Mesenchymal stem cell (in vitro differentiated cells and primary cell): ENCODE data around the gene MTOR.

Source experiments
- DNase-seq: peaks from one replicate; pipeline ENCODE4 v3.0.0-alpha.2; 2013
- H2AFZ ChIP-seq: one replicate; pipeline ENCODE4 v1.6.1; 2013; ENCODE audit warnings: low read depth, mild to moderate bottlenecking, control low read depth, inconsistent platforms, low read length, moderate library complexity
- H2AK5ac ChIP-seq: 2 replicates; pipeline ENCODE4 v1.6.1; 2013; ENCODE audit warnings: low read length, moderate library complexity, mild to moderate bottlenecking, inconsistent platforms; ENCODE audit not compliant: severe bottlenecking
- H2BK120ac ChIP-seq: one replicate; pipeline ENCODE4 v1.6.1; 2013; ENCODE audit warnings: low read depth, mild to moderate bottlenecking, inconsistent platforms, low read length, moderate library complexity
- H2BK12ac ChIP-seq, 2 experiments: one replicate each; pipeline ENCODE4 v1.6.1; 2013; ENCODE audit warnings: inconsistent platforms in 2 of 2, low read length in 2 of 2, mild to moderate bottlenecking in 2 of 2, moderate library complexity in 2 of 2, control low read depth in 1 of 2
- H2BK15ac ChIP-seq: one replicate; pipeline ENCODE4 v1.6.1; 2013; ENCODE audit warnings: mild to moderate bottlenecking, low read depth, inconsistent platforms; ENCODE audit not compliant: poor library complexity, severe bottlenecking
- H2BK5ac ChIP-seq: 2 replicates; pipeline ENCODE4 v1.6.1; 2013; ENCODE audit warnings: low read depth, mild to moderate bottlenecking, low read length, control low read depth, inconsistent platforms; ENCODE audit not compliant: poor library complexity, severe bottlenecking
- H3K14ac ChIP-seq, 2 experiments: one replicate each; pipeline ENCODE4 v1.6.1; 2013; ENCODE audit warnings: inconsistent platforms in 2 of 2, low read length in 2 of 2, control low read depth in 1 of 2, mild to moderate bottlenecking in 1 of 2, moderate library complexity in 1 of 2
- H3K18ac ChIP-seq, 2 experiments: one replicate each; pipeline ENCODE4 v1.6.1; 2013; ENCODE audit warnings: inconsistent platforms in 2 of 2, low read length in 2 of 2, control low read depth in 1 of 2, low read depth in 1 of 2, mild to moderate bottlenecking in 1 of 2
- H3K23ac ChIP-seq, 2 experiments: one replicate each; pipeline ENCODE4 v1.6.1; 2013; ENCODE audit warnings: inconsistent platforms in 2 of 2, low read length in 2 of 2, mild to moderate bottlenecking in 2 of 2, moderate library complexity in 2 of 2, control low read depth in 1 of 2
- H3K27ac ChIP-seq: 2 replicates; pipeline ENCODE4 v1.5.1; 2013; ENCODE audit warnings: mild to moderate bottlenecking, moderate library complexity, low read length, control low read depth, inconsistent platforms; ENCODE audit not compliant: poor library complexity, severe bottlenecking
- H3K27me3 ChIP-seq, 2 experiments: 2 replicates each; pipeline versions ENCODE4 v1.6.1 to v1.7.0; 2013; ENCODE audit warnings: low read length in 2 of 2, mild to moderate bottlenecking in 2 of 2, moderate library complexity in 2 of 2, control low read depth in 1 of 2, inconsistent platforms in 1 of 2; ENCODE audit not compliant: control insufficient read depth in 1 of 2, insufficient read depth in 1 of 2
- H3K36me3 ChIP-seq, 2 experiments: 2 replicates each; pipeline versions ENCODE4 v1.6.1 to v1.7.0; 2013; ENCODE audit warnings: low read length in 2 of 2, control low read depth in 1 of 2, inconsistent platforms in 1 of 2, low read depth in 1 of 2, mild to moderate bottlenecking in 1 of 2; ENCODE audit not compliant: insufficient read depth in 2 of 2, control insufficient read depth in 1 of 2
- H3K4ac ChIP-seq, 2 experiments: one replicate each; pipeline ENCODE4 v1.6.1; 2013; ENCODE audit warnings: inconsistent platforms in 2 of 2, low read length in 2 of 2, mild to moderate bottlenecking in 2 of 2, moderate library complexity in 2 of 2, control low read depth in 1 of 2, low read depth in 1 of 2
- H3K4me1 ChIP-seq: 2 replicates; pipeline ENCODE4 v1.6.1; 2013; ENCODE audit warnings: low read depth, low read length, control low read depth; ENCODE audit not compliant: control insufficient read depth, insufficient read depth
- H3K4me2 ChIP-seq: 2 replicates; pipeline ENCODE4 v1.6.1; 2013; ENCODE audit warnings: low read length, mild to moderate bottlenecking, inconsistent platforms; ENCODE audit not compliant: poor library complexity, severe bottlenecking
- H3K4me3 ChIP-seq, 2 experiments: 2 replicates each; pipeline versions ENCODE4 v1.5.1 to v1.7.0; 2013; ENCODE audit warnings: low read length in 2 of 2, mild to moderate bottlenecking in 2 of 2, control low read depth in 1 of 2, low read depth in 1 of 2; ENCODE audit not compliant: insufficient read depth in 1 of 2
- H3K79me1 ChIP-seq: replicated peaks from 2 replicates; pipeline ENCODE4 v1.6.1; 2013; ENCODE audit warnings: mild to moderate bottlenecking, control low read depth, low read length, inconsistent platforms; ENCODE audit not compliant: poor library complexity, severe bottlenecking
- H3K9ac ChIP-seq: 2 replicates; pipeline ENCODE4 v1.7.0; 2013; ENCODE audit warnings: mild to moderate bottlenecking, low read length, moderate library complexity
- H3K9me3 ChIP-seq: 2 replicates; pipeline ENCODE4 v1.7.0; 2013; ENCODE audit warnings: mild to moderate bottlenecking, low read length; ENCODE audit not compliant: control insufficient read depth
- H4K8ac ChIP-seq: one replicate; pipeline ENCODE4 v1.6.1; 2013; ENCODE audit warnings: inconsistent platforms, mild to moderate bottlenecking, low read length, moderate library complexity
- H4K91ac ChIP-seq: one replicate; pipeline ENCODE4 v1.6.1; 2013; ENCODE audit warnings: mild to moderate bottlenecking, low read length, inconsistent platforms
- WGBS: methylation state at CpG from one replicate; pipeline ENCODE4 v1.1.7; 2013; ENCODE audit warnings: mixed read lengths; 5-methylcytosine and 5-hydroxymethylcytosine counted together

MTOR gene

DNA sequence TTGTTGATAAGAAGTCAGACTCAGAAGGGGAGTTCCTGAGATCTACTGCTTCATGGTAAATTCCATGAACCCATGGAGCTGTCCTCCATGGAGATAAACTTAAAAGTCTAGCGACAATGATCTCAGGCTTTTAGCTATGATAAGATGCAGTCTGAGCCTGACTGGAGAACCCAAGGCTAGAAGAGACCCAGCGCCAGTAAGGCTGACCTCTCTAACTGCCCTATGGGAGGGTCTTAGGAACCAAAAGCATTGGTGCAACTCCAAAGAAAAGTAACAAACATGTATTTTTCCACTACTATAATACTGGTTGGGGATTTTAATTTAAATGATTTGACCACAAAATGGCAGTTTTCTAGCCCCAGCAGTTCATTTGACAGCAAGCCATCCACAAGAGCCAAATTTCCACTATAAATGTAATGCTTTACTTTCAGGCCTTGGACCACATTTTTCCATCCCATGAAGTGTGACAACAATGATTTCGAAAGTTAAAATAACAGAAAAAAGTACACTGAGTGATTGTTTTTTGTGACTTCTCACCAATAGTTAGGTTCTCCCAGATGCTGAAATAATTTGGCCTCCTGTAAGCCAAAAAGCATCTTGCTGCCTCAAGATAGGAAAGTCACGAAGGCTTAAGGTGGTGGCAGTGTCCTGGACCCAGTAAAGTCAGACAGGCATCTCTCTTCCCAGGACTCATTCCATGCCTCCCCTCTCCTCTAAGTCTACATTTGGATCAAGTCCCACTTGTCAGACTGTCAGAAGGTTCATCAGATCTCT lies 119.5 kb downstream of the MTOR start:
- no peak overlapping the region for H3K27ac ChIP-seq
- no peak overlapping the region for H3K4me3 ChIP-seq
- no peak overlapping the region for H2AFZ ChIP-seq
- H3K23ac ChIP-seq = no peak overlapping the region
- no peak overlapping the region for H2BK12ac ChIP-seq
- H3K9ac ChIP-seq = no peak overlapping the region
- 96% methylated on average over 3 of the region's 4 CpGs for WGBS
- H2AK5ac ChIP-seq = no peak overlapping the region
- H3K4me2 ChIP-seq = no peak overlapping the region
- H3K14ac ChIP-seq = no peak overlapping the region
- no peaks in the 10 kb centered on the region for H3K4me1 ChIP-seq
- peaks cover 3% of the 10 kb centered on the region for H3K79me1 ChIP-seq
- H3K18ac ChIP-seq = no peak overlapping the region
- no peak overlapping the region for H3K4ac ChIP-seq
- no peaks in the 10 kb centered on the region for H3K27me3 ChIP-seq
- H3K36me3 ChIP-seq = peaks cover 39 to 63% of the 10 kb centered on the region in 2 experiments
- no peaks in the 10 kb centered on the region for H3K9me3 ChIP-seq
- no peak overlapping the region for H2BK120ac ChIP-seq
- H4K8ac ChIP-seq = no peak overlapping the region
- DNase-seq = no peak
- H4K91ac ChIP-seq = no peak overlapping the region
- no peak overlapping the region for H2BK15ac ChIP-seq
- no peak overlapping the region for H2BK5ac ChIP-seq

DNA sequence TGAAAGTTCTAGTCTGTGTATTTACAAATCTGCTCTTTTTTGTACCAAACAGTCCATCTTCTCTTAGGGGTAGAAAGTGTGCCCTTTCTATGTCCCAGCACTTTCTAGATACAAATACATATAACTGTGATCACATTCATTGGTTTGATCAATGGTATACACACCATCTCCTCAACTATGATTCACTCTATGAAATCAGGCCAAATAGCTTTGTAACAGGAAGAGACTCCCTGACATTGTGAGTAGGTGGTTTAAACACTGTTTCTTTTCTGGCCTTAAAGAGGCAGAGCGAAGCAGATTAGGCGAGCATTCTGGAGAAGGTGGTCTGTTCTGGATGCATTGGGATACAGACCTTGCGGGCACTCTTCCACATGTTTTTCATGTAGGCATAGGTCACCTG lies 123.4 kb downstream of the MTOR start:
- Histone ChIP-seq H3K4me3 (peak overlapping the region in 1 of 2 experiments; percentile 20), H3K9me3 (no peaks in the 10 kb centered on the region), H4K91ac (no peak overlapping the region), H4K8ac (no peak overlapping the region), H2BK12ac (no peak overlapping the region), H3K14ac (no peak overlapping the region), H3K36me3 (peaks cover 26 to 42% of the 10 kb centered on the region in 2 experiments), H3K4ac (no peak overlapping the region), H2AFZ (no peak overlapping the region), H3K9ac (peak overlapping the region; percentile 14), H3K79me1 (peaks cover 3% of the 10 kb centered on the region), H3K4me1 (peaks cover 3% of the 10 kb centered on the region), H2BK15ac (no peak overlapping the region), H3K4me2 (no peak overlapping the region), H3K27me3 (no peaks in the 10 kb centered on the region), H2BK120ac (no peak overlapping the region), H2AK5ac (no peak overlapping the region), H2BK5ac (no peak overlapping the region), H3K27ac (no peak overlapping the region), H3K23ac (no peak overlapping the region), H3K18ac (no peak overlapping the region)
- 99% methylated on average over 3 of the region's 3 CpGs for WGBS
- DNase-seq = no peak

GRCh38 chr1:11138029-11138428 lies 124.3 kb downstream of the MTOR start:
- Histone ChIP-seq H3K9ac (no peak overlapping the region), H3K4ac (no peak overlapping the region), H3K23ac (no peak overlapping the region), H3K27me3 (no peaks in the 10 kb centered on the region), H2AFZ (no peak overlapping the region), H3K4me2 (no peak overlapping the region), H3K9me3 (no peaks in the 10 kb centered on the region), H3K4me1 (peaks cover 3% of the 10 kb centered on the region), H2BK120ac (no peak overlapping the region), H2BK12ac (no peak overlapping the region), H3K27ac (no peak overlapping the region), H2BK15ac (no peak overlapping the region), H4K91ac (no peak overlapping the region), H2BK5ac (no peak overlapping the region), H2AK5ac (no peak overlapping the region), H3K14ac (no peak overlapping the region), H4K8ac (no peak overlapping the region), H3K4me3 (no peak overlapping the region), H3K36me3 (peaks cover 31 to 42% of the 10 kb centered on the region in 2 experiments), H3K79me1 (peaks cover 3% of the 10 kb centered on the region), H3K18ac (no peak overlapping the region)
- 100% methylated on average over 1 of the region's 1 CpG for WGBS
- no peak for DNase-seq

DNA sequence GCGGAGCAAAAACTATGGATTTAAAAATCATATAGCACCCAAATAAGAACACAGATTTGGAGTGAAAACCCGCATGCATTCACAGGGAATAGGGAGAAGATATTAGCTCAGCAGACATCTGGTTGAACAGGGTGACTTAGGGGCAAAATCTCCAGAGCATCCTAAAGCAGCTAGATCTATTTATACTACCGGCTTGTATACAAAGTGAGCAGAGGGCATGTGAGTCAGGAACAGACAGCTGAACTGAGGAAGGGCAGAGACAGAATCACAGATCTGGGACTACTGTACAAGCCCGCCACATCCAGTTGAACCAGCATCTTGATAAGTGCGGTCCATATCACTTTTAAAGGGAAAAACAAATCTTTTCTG lies 127.5 kb downstream of the MTOR start:
- DNase-seq = peak; percentile 59
- peaks cover 3% of the 10 kb centered on the region for H3K4me1 ChIP-seq
- H3K4ac ChIP-seq = no peak overlapping the region
- no peak overlapping the region for H3K27ac ChIP-seq
- H3K27me3 ChIP-seq = no peaks in the 10 kb centered on the region
- peaks cover 2% of the 10 kb centered on the region for H3K79me1 ChIP-seq
- no peak overlapping the region for H3K23ac ChIP-seq
- H3K18ac ChIP-seq = no peak overlapping the region
- no peak overlapping the region for H2AFZ ChIP-seq
- H2BK120ac ChIP-seq = no peak overlapping the region
- H3K9me3 ChIP-seq = no peaks in the 10 kb centered on the region
- H2AK5ac ChIP-seq = no peak overlapping the region
- H2BK12ac ChIP-seq = no peak overlapping the region
- no peak overlapping the region for H4K8ac ChIP-seq
- peaks cover 44 to 66% of the 10 kb centered on the region in 2 experiments for H3K36me3 ChIP-seq
- no peak overlapping the region for H2BK5ac ChIP-seq
- H3K14ac ChIP-seq = no peak overlapping the region
- H4K91ac ChIP-seq = no peak overlapping the region
- no peak overlapping the region for H2BK15ac ChIP-seq
- H3K4me3 ChIP-seq = no peak overlapping the region
- H3K9ac ChIP-seq = no peak overlapping the region
- H3K4me2 ChIP-seq = no peak overlapping the region
- WGBS = 94% methylated on average over 3 of the region's 5 CpGs
